SHP77 treated with DMSO at 0.1 percent for 48 hours (cell line): ENCODE data around the gene MLX.
"Not testable (repeated sequence)": the region's sequence is repeated elsewhere in the genome, so short reads cannot be mapped to it uniquely, and the experiment has no call there.

Experiments
- DNase-seq: peaks from one replicate; lab custom pipeline; 2025; lab: John Stamatoyannopoulos, UW

Gene MLX

GRCh38 chr17:42579794-42580551 lies 13.1 kb downstream of the MLX start:
- DNase-seq: no peak

GRCh38 chr17:42581744-42582270 lies 14.9 kb downstream of the MLX start:
- no peak for DNase-seq

GRCh38 chr17:42584880-42585279 lies 18.0 kb downstream of the MLX start:
- no peak for DNase-seq

- no peak for DNase-seq
Observed at GRCh38 chr17:42585353-42585752, 18.5 kb downstream of the MLX start.

DNA sequence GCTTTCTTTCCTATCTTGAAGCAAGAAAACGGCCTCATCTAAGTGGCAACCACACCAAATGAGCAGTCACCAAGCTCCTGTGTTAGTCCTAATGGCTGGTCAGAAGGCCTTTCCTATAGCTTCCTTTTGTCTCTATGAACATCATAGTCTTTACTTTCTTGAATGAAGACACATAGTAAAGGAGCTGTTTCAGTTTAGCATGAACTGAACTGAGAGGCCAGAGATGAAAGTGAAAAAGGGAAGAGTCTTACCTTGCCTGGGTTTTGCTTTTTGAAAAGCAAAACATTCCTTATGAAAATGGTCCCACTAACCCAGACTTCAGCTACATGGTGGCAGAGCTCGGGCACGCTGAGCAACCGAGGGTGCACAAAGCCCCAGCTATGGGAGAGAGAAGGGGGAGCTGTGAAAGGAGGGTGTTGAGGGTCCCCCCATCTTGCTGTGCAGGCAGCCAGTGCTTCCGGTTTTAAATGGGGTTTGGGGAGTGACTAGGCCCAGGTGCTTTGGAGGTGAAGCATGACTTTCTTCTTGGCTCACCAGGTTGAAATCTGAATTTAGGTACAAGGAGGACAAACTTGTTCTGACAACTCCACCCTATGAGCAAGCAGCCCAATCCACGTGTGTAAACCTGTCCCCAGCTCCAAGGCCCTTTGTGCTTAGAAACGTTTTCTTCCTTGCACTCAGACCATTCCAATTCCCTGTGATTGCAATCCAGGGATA lies 19.8 kb downstream of the MLX start:
- DNase-seq: no peak

DNA sequence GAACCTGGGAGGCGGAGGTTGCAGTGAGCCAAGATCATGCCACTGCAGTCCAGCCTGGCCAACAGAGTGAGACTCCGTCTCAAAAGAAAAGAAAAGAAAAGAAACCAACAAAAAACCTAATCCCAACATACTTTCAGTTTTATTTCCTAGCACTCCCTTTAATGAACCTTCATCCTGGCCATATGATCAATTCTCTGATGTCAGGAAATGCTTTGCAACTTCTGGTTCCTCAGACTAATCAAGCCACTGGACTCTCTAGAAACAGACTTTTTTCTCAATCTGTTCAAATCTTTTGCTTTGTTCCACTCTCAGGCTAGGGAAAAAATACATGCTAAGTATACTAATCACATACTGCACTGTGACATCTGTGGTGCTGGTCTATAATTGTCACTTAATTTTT lies 24.0 kb downstream of the MLX start:
- no peak for DNase-seq

GRCh38 chr17:42591411-42591810 lies 24.5 kb downstream of the MLX start:
- no peak for DNase-seq

DNA sequence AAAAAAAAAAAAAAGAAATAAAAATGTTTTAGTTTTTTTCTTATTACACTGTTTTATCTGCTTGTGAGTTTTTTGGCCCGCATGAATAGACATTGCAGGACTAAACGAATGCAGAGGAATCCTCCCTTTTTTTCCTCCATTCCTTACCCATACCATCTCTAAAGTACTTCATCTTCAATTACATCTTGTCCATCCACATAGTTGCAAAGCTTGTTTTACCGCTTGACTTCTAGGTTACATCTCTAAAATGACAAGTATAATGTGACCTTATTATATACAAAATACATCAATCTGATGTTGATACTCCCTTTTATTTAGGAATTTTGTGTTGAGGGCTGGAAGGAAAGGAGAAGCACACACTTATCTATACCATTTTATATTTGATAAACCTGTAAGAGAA lies 29.5 kb downstream of the MLX start:
- no peak for DNase-seq

GRCh38 chr17:42598905-42599304 lies 32.0 kb downstream of the MLX start:
- DNase-seq: no peak

DNA sequence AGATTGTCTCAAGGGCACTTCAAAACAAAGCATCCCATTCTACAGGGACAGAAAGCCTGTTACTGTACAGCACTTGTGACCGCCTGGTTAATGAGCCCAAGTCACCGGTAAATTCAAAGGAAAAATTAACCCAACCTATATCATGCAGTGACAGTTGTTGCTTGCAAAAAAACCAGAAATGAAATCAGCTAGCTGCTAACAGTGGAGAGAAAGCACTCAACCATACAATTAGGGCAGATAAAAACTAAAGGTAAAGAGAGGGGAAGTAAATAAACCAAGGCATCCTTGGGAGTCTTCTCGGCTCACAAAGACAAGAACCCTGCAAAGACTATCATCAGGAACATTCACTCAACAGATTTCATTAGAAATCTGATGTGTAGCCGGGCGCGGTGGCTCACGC lies 36.4 kb downstream of the MLX start:
- DNase-seq: no peak

GRCh38 chr17:42607769-42608168 lies 40.9 kb downstream of the MLX start:
- DNase-seq: no peak

DNA sequence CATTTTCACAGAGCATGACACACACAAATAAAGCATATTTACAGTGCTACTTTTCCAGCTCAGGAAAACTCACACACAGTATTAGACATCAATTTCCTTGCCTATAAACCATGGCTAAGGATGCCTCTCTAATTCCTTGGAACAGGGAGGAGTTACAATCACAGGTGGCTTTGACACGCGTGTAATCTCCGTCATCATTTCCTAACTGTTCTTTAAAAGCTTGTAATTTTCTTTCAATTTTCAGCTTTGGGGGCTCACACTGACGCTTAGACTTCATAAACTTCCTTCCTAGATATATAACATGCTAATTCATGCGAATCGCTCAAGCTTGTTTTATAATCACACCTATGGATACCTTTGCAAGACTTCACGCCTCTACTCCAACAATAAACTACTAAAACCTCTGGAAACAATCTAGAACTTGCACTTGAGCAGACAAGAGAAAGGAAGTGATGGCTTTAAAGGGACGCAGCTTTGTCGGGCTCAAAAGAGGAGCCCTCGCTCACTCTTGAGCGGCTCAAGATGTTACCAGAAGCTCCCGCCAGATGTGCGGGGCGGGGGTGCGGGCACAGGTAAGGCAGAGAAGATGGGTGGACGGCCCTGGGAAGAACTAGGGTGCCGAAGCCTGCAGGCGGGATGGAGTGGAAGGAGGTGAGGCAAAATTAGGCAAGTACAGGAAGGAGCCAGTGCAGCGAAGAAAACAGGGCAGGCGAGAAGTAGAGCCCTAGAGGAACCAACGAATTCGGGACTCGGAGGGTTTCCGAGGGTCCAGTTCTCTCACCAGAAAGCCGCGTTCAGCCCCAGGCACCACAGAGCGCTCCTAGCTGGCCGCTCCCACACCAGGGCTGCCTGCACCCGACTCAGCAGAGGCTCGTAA lies 41.6 kb downstream of the MLX start:
- DNase-seq: no peak

- peak; percentile 99 for DNase-seq
Observed at GRCh38 chr17:42609182-42609813, 42.4 kb downstream of the MLX start, which contains the start of the genes RETREG3 and TUBG1. TSS of gene RETREG3 (minus strand) at chr17:42609374. CDS start at chr17:42609324, 50 bp downstream. TSS of gene TUBG1 (plus strand) at chr17:42609683. CDS start at chr17:42609738, 55 bp downstream.

DNA sequence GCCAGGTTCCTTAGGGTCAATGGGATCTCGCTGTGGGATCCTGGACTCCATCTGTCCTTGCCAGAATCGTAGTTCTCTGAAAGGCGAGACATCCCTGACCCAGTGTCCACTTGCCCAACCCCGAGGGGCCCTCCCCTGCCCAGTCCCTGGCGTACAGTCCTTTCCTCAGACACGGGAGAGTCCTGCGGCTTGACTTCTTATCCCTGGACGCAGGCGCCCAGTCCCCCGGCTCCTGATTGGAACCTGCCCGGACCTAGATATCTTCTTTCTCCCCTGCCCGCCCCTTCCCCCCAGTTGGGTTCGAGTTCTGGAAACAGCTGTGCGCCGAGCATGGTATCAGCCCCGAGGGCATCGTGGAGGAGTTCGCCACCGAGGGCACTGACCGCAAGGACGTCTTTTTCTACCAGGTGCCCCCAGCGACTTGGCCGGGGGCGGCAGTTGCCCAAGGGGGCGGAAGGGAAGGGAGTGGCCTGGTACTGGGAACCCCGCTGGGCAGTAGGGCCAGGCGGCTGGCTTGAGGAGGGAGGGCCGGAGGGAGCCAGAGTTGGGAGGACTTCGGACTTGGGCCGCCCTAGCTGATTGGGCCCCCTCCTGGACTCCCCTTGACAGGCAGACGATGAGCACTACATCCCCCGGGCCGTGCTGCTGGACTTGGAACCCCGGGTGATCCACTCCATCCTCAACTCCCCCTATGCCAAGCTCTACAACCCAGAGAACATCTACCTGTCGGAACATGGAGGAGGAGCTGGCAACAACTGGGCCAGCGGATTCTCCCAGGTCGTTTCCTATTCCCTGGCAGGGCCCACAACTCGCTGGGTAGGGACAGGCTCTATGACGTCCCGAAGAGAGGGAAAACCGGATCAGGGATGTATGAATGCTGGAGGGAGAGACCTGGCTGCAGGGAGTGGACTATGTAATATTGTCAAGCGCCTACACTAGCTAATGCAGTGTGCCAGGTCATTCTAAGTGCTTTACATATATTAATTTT lies 43.2 kb downstream of the MLX start:
- DNase-seq: not testable (repeated sequence)

DNA sequence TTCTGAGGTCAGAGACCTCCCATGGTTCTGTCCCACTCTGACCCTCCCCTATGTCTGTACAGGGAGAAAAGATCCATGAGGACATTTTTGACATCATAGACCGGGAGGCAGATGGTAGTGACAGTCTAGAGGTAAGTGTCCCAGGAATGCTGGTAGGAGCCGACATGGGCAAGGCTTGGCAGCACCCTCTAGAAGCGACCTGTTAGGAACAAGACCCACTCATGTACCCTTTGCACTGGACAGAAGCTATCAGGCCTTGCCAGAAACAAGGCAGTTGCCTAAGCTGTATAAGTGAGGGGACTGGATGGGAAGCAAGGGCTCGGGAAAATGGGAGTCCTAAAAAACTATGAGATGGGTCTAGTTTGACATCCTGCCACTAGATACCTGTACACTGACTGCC lies 45.1 kb downstream of the MLX start:
- no peak for DNase-seq

- no peak for DNase-seq
Observed at GRCh38 chr17:42613699-42614295, 46.9 kb downstream of the MLX start.

GRCh38 chr17:42617956-42618431 lies 51.1 kb downstream of the MLX start:
- no peak for DNase-seq

DNA sequence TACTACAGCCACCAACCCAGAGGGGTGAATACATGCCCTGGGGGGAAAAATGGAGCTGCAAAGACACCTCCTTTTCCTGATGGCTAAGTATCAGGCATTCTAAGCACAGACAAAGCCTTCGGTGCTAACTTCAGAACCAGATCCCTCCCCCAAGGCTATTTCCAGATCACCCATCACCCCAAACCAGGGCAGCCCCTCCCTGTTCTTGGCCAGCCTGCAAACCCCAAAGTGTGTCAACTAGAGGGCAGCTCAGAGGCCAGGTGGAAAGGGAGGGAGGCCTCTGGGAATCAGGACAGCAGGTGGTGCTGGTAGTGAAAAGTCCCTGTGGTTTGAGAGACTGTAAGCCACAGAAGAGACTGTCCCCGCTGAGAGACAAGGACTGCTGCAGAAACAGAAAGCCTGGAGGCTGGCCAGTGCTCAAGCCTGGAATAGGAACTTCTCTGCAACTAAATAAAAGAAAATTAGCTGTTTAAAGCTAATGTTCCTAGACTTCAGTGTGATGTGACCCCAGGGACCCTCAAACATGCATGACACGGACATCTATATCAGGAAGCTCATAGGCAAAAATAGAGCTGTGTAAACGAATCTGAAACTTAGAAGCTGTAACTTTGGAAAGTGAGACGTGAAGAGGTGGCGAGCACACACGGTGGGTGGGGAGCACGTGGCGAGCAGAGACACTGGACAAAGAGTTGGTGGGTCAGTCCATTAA lies 51.7 kb downstream of the MLX start:
- peak; percentile 70 for DNase-seq

- not testable (repeated sequence) for DNase-seq
Observed at GRCh38 chr17:42621987-42622386, 55.1 kb downstream of the MLX start.
